DND-41 (cell line): ENCODE results near the gene TESMIN.

Experiments
- ATAC-seq: fragments of 200-7000 bp; cut with Tn5 transposase; 3 replicates; pipeline ENCODE4 v1.9.1; 2021; ENCODE audit warnings: low read depth; ENCODE audit not compliant: insufficient read depth
- DNase-seq: peaks from one replicate; pipeline ENCODE4 v3.0.0-alpha.2; 2020
- H2AFZ ChIP-seq: 2 replicates; pipeline ENCODE4 v1.6.0; 2012; ENCODE audit warnings: low read depth, low read length
- H3K27ac ChIP-seq: 2 replicates; pipeline ENCODE4 v1.5.1; 2012; ENCODE audit warnings: low read length, inconsistent platforms
- H3K27me3 ChIP-seq: fragments of 200-600 bp; sonication (generic); 2 replicates; pipeline ENCODE4 v1.6.0; 2012; ENCODE audit warnings: low read length, mild to moderate bottlenecking, inconsistent platforms; ENCODE audit not compliant: insufficient read depth, poor library complexity
- H3K36me3 ChIP-seq: 2 replicates; pipeline ENCODE4 v1.5.1; 2012; ENCODE audit warnings: low read length, inconsistent platforms; ENCODE audit not compliant: insufficient read depth
- H3K4me1 ChIP-seq: 2 replicates; pipeline ENCODE4 v1.5.1; 2012; ENCODE audit warnings: mild to moderate bottlenecking, low read length; ENCODE audit not compliant: insufficient read depth
- H3K4me2 ChIP-seq: 2 replicates; pipeline ENCODE4 v1.6.0; 2012; ENCODE audit warnings: mild to moderate bottlenecking, moderate library complexity, low read length, inconsistent platforms; ENCODE audit not compliant: insufficient read depth
- H3K4me3 ChIP-seq, 2 experiments: fragments of 200-600 bp in 1 of 2; shearing (Covaris generic) in 1 of 2; 2 replicates each; pipeline ENCODE4 v1.5.1; 2012 to 2016; ENCODE audit warnings: inconsistent platforms in 2 of 2, low read length in 2 of 2, mild to moderate bottlenecking in 2 of 2, low read depth in 1 of 2, moderate library complexity in 1 of 2
- H3K79me2 ChIP-seq: 2 replicates; pipeline ENCODE4 v1.6.0; 2012; ENCODE audit warnings: low read length, inconsistent platforms; ENCODE audit not compliant: insufficient read depth
- H3K9ac ChIP-seq: 2 replicates; pipeline ENCODE4 v1.6.0; 2012; ENCODE audit warnings: low read depth, mild to moderate bottlenecking, inconsistent platforms, low read length, moderate library complexity
- H3K9me3 ChIP-seq: 2 replicates; pipeline ENCODE4 v1.5.1; 2012; ENCODE audit warnings: low read length, moderate library complexity, mild to moderate bottlenecking, inconsistent platforms; ENCODE audit not compliant: insufficient read depth, severe bottlenecking
- H4K20me1 ChIP-seq: 2 replicates; pipeline ENCODE4 v1.6.0; 2012; ENCODE audit warnings: low read length; ENCODE audit not compliant: insufficient read depth
- EZH2 ChIP-seq: IDR thresholded peaks from 3 replicates; pipeline ENCODE4 v1.6.1; 2012; ENCODE audit warnings: borderline replicate concordance, low read depth, mild to moderate bottlenecking, moderate library complexity, low read length, inconsistent platforms; ENCODE audit not compliant: severe bottlenecking
- TF ChIP-seq, protein P1 (sequence below): IDR thresholded peaks from 2 replicates; pipeline ENCODE4 v1.5.1; 2012; ENCODE audit warnings: borderline replicate concordance, low read length, moderate library complexity, mild to moderate bottlenecking; ENCODE audit not compliant: poor library complexity, severe bottlenecking; ENCODE audit errors: extremely low read depth

Gene TESMIN

DNA sequence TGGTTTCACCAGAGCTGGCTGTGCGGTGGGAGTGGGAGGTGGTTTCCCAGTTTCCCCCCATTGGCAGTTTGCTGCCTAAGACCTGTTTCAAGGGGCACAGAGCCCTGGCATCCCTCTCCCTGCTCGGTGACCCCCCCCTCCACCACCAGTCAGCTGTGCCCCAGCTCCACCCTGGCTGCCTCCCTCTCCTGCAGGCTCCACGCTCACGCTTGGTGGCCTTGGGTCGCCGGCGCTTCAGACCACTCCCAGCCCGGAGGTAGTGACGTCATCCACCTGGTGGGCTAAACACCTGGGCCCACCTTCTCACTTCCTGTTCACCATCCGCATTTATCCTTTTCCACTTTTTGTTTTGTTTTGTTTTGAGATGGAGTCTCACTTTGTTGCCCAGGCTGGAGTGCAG, 59.2 kb downstream of the TESMIN start:
- Histone ChIP-seq H3K9ac (no peak overlapping the region), H3K4me3 (no peak overlapping the region), H3K79me2 (no peaks in the 10 kb centered on the region), H3K4me2 (no peak overlapping the region), H4K20me1 (0 out of 2 replicates have a peak, but pooled peaks cover 2% of the 10 kb centered on the region), H3K27ac (no peak overlapping the region), H3K9me3 (no peaks in the 10 kb centered on the region), H3K36me3 (no peaks in the 10 kb centered on the region), H3K4me1 (peaks cover 19% of the 10 kb centered on the region), H3K27me3 (peaks cover 16% of the 10 kb centered on the region), H2AFZ (no peak overlapping the region)
- TF ChIP-seq, protein P1, sequence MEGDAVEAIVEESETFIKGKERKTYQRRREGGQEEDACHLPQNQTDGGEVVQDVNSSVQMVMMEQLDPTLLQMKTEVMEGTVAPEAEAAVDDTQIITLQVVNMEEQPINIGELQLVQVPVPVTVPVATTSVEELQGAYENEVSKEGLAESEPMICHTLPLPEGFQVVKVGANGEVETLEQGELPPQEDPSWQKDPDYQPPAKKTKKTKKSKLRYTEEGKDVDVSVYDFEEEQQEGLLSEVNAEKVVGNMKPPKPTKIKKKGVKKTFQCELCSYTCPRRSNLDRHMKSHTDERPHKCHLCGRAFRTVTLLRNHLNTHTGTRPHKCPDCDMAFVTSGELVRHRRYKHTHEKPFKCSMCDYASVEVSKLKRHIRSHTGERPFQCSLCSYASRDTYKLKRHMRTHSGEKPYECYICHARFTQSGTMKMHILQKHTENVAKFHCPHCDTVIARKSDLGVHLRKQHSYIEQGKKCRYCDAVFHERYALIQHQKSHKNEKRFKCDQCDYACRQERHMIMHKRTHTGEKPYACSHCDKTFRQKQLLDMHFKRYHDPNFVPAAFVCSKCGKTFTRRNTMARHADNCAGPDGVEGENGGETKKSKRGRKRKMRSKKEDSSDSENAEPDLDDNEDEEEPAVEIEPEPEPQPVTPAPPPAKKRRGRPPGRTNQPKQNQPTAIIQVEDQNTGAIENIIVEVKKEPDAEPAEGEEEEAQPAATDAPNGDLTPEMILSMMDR = no peak
- TF ChIP-seq EZH2 = no peak
- no peak for ATAC-seq
- no peak for DNase-seq

DNA sequence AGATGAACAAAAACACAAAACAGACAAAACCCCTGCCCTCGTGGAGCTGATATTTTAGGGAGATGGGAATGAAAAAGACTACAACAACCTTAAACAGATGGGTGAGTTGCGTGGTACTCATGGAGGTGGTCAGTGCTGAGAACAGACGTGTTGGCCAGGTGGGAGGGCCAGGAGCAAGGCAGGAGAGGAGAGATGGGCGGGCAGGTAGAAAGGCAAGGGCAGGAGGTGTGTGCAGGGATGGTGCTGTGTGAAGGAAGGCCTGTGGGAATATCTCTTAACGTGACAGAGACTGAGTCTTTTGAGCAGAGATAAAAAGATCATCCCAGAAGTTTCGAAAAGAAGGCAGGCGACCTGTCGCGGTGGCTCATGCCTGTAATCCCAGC, 59.9 kb downstream of the TESMIN start:
- no peak overlapping the region for H3K27ac ChIP-seq
- H2AFZ ChIP-seq = no peak overlapping the region
- DNase-seq (no peak), ATAC-seq (no peak)
- TF ChIP-seq EZH2 = no peak
- TF ChIP-seq, protein P1 = peak; percentile 1
- peaks cover 19% of the 10 kb centered on the region for H3K4me1 ChIP-seq
- no peak overlapping the region for H3K4me2 ChIP-seq
- H3K27me3 ChIP-seq = peaks cover 16% of the 10 kb centered on the region
- H3K9ac ChIP-seq = no peak overlapping the region
- H4K20me1 ChIP-seq = 0 out of 2 replicates have a peak, but pooled peaks cover 5% of the 10 kb centered on the region
- H3K4me3 ChIP-seq = no peak overlapping the region
- no peaks in the 10 kb centered on the region for H3K79me2 ChIP-seq
- H3K9me3 ChIP-seq = no peaks in the 10 kb centered on the region
- H3K36me3 ChIP-seq = no peaks in the 10 kb centered on the region

DNA sequence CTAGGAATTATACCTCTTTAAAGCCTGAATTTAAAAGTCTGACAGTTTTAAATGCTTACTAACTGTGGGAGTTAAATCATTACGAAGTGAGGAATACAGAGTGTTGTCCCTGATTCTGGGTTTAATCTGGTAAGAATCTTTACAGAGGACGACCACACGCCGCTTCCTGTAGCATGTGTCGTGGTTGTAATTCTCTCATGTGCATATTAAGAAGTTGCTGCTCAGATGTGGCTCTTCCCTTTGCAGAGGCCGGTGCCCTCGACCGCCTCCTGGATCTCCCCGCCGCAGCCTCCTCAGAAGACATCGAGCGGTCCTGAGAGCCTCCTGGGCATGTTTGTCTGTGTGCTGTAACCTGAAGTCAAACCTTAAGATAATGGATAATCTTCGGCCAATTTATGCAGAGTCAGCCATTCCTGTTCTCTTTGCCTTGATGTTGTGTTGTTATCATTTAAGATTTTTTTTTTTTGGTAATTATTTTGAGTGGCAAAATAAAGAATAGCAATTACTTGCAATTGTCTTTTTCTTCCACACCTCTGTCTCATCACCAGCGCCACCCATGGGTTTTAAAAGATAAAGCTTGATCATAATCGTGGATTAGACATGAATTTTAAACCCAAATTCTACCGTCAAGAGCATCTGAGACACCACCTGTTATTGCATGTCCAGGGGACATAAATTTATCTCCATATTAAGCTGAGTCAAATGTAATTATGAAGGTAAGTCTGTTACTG, 60.5 kb downstream of the TESMIN start:
- peak; percentile 99 for ATAC-seq
- DNase-seq = peak; percentile 71
- no peak overlapping the region for H3K9ac ChIP-seq
- H3K9me3 ChIP-seq = no peaks in the 10 kb centered on the region
- 0 out of 2 replicates have a peak, but pooled peaks cover 8% of the 10 kb centered on the region for H4K20me1 ChIP-seq
- H3K4me1 ChIP-seq = peaks cover 19% of the 10 kb centered on the region
- H3K27me3 ChIP-seq = peaks cover 16% of the 10 kb centered on the region
- no peak overlapping the region for H3K27ac ChIP-seq
- H2AFZ ChIP-seq = no peak overlapping the region
- TF ChIP-seq, protein P1 = peak; percentile 20
- TF ChIP-seq EZH2 = no peak
- no peaks in the 10 kb centered on the region for H3K36me3 ChIP-seq
- H3K79me2 ChIP-seq = no peaks in the 10 kb centered on the region
- H3K4me2 ChIP-seq = no peak overlapping the region; the same call in 1 of the 2 replicates
- H3K4me3 ChIP-seq = no peak overlapping the region
